Islet of Langerhans (tissue), 1 donor: Measurements from ENCODE around the gene KDM1B.
"Not testable (repeated sequence)": the region's sequence is repeated elsewhere in the genome, so short reads cannot be mapped to it uniquely, and the experiment has no call there.

Experiments used
- FAIRE-seq: peaks from one replicate; lab custom pipeline; 2011; peaks lifted over from hg19 to GRCh38; lab: Jason Lieb, UNC

The KDM1B gene

GRCh38 chr6:18231856-18232255, 76.6 kb downstream of the KDM1B start:
- FAIRE-seq = not testable (repeated sequence)

GRCh38 chr6:18233770-18234169, 78.5 kb downstream of the KDM1B start:
- not testable (repeated sequence) for FAIRE-seq

GRCh38 chr6:18234564-18234963, 79.3 kb downstream of the KDM1B start:
- FAIRE-seq = no peak

- no peak for FAIRE-seq
Measured at GRCh38 chr6:18235524-18235923, 80.3 kb downstream of the KDM1B start.

GRCh38 chr6:18237167-18237566, 81.9 kb downstream of the KDM1B start:
- no peak for FAIRE-seq

- FAIRE-seq = no peak
Measured at GRCh38 chr6:18240230-18240629, 85.0 kb downstream of the KDM1B start.

- FAIRE-seq = no peak
Measured at GRCh38 chr6:18241208-18242038, 86.2 kb downstream of the KDM1B start.

GRCh38 chr6:18242062-18242851, 87.0 kb downstream of the KDM1B start:
- no peak for FAIRE-seq

- FAIRE-seq = no peak
Measured at GRCh38 chr6:18243302-18243893, 88.2 kb downstream of the KDM1B start.

GRCh38 chr6:18244251-18244650, 89.0 kb downstream of the KDM1B start:
- no peak for FAIRE-seq

- FAIRE-seq = no peak
Measured at GRCh38 chr6:18245079-18245478, 89.9 kb downstream of the KDM1B start.

- FAIRE-seq = no peak
Measured at GRCh38 chr6:18245642-18246041, 90.4 kb downstream of the KDM1B start.

- no peak for FAIRE-seq
Measured at GRCh38 chr6:18246205-18246604, 91.0 kb downstream of the KDM1B start.

- FAIRE-seq = no peak
Measured at GRCh38 chr6:18247002-18247401, 91.8 kb downstream of the KDM1B start.

GRCh38 chr6:18248698-18249097, 93.5 kb downstream of the KDM1B start:
- no peak for FAIRE-seq

- FAIRE-seq = no peak
Measured at GRCh38 chr6:18249271-18249670, 94.0 kb downstream of the KDM1B start.

GRCh38 chr6:18253635-18254034, 98.4 kb downstream of the KDM1B start:
- no peak for FAIRE-seq

GRCh38 chr6:18254793-18255192, 99.6 kb downstream of the KDM1B start:
- no peak for FAIRE-seq

- no peak for FAIRE-seq
Measured at GRCh38 chr6:18259675-18260447, 104.6 kb downstream of the KDM1B start.

GRCh38 chr6:18260448-18261106, 105.4 kb downstream of the KDM1B start:
- no peak for FAIRE-seq

- FAIRE-seq = no peak
Measured at GRCh38 chr6:18261877-18262276, 106.7 kb downstream of the KDM1B start.
